KMS-11 (cell line): ENCODE measurements around the gene ANXA1.
A peak's percentile ranks its signal among the peaks of the same experiment; 100 is the strongest.

Source experiments
- H2AFZ ChIP-seq: fragments of 200-600 bp; sonication (generic); 2 replicates; pipeline ENCODE4 v1.6.1; 2016; ENCODE audit warnings: antibody characterized with exemption, mixed run types, low read depth
- H3K27ac ChIP-seq: fragments of 200-600 bp; sonication (generic); 2 replicates; pipeline ENCODE4 v1.6.1; 2016; ENCODE audit warnings: mild to moderate bottlenecking, mixed run types
- H3K27me3 ChIP-seq: fragments of 200-600 bp; sonication (generic); 2 replicates; pipeline ENCODE4 v1.6.1; 2017; ENCODE audit warnings: mild to moderate bottlenecking, low read depth, mixed run types, moderate library complexity; ENCODE audit not compliant: insufficient read depth
- H3K36me3 ChIP-seq: fragments of 200-600 bp; sonication (generic); 2 replicates; pipeline ENCODE4 v1.6.1; 2017; ENCODE audit warnings: mild to moderate bottlenecking, mixed run types; ENCODE audit not compliant: insufficient read depth
- H3K4me1 ChIP-seq: fragments of 200-600 bp; sonication (generic); 2 replicates; pipeline ENCODE4 v1.6.1; 2016; ENCODE audit warnings: mild to moderate bottlenecking, low read depth, mixed run types; ENCODE audit not compliant: poor library complexity, severe bottlenecking
- H3K4me2 ChIP-seq: fragments of 200-600 bp; sonication (generic); 2 replicates; pipeline ENCODE4 v1.7.0; 2016; ENCODE audit warnings: mild to moderate bottlenecking, mixed run types
- H3K4me3 ChIP-seq: fragments of 200-600 bp; sonication (generic); IDR thresholded peaks from 2 replicates; pipeline ENCODE4 v1.6.1; 2017; ENCODE audit warnings: low read depth, low read length, mixed read lengths; ENCODE audit not compliant: insufficient read depth
- H3K79me2 ChIP-seq: fragments of 200-600 bp; sonication (generic); 2 replicates; pipeline ENCODE4 v1.6.1; 2016; ENCODE audit warnings: low read depth, mixed run types; ENCODE audit not compliant: insufficient read depth
- H3K9ac ChIP-seq: fragments of 200-600 bp; sonication (generic); 2 replicates; pipeline ENCODE4 v1.6.1; 2016; ENCODE audit warnings: mild to moderate bottlenecking, mixed run types
- H4K20me1 ChIP-seq: fragments of 200-600 bp; sonication (generic); 2 replicates; pipeline ENCODE4 v1.6.1; 2016; ENCODE audit warnings: mild to moderate bottlenecking, mixed run types; ENCODE audit not compliant: insufficient read depth
- CTCF ChIP-seq: fragments of 200-600 bp; sonication (generic); conservative IDR thresholded peaks from 2 replicates; pipeline ENCODE4 v1.6.1; 2017; ENCODE audit warnings: low read depth, mild to moderate bottlenecking, antibody characterized with exemption, low read length, moderate library complexity, mixed read lengths

ANXA1 gene

GRCh38 chr9:73114058-73114457 is 37.6 kb upstream of the ANXA1 start:
- H3K27ac ChIP-seq, result no peak overlapping the region
- H3K36me3 ChIP-seq, result no peaks in the 10 kb centered on the region
- no peak for TF ChIP-seq CTCF
- no peak overlapping the region for H3K9ac ChIP-seq
- no peaks in the 10 kb centered on the region for H3K79me2 ChIP-seq
- no peaks in the 10 kb centered on the region for H4K20me1 ChIP-seq
- peaks cover 36% of the 10 kb centered on the region for H3K4me1 ChIP-seq
- H3K4me2 ChIP-seq, result peak overlapping the region; percentile 19; the same call in 1 of the 2 replicates
- no peak overlapping the region for H3K4me3 ChIP-seq
- H2AFZ ChIP-seq, result no peak overlapping the region
- no peaks in the 10 kb centered on the region for H3K27me3 ChIP-seq

GRCh38 chr9:73114958-73115357 is 36.7 kb upstream of the ANXA1 start:
- Histone ChIP-seq H3K4me2 (peak overlapping the region; percentile 19; the same call in 1 of the 2 replicates), H3K9ac (no peak overlapping the region), H3K4me1 (peaks cover 36% of the 10 kb centered on the region), H4K20me1 (no peaks in the 10 kb centered on the region), H3K4me3 (no peak overlapping the region), H3K79me2 (no peaks in the 10 kb centered on the region), H3K27me3 (no peaks in the 10 kb centered on the region), H3K27ac (no peak overlapping the region), H3K36me3 (no peaks in the 10 kb centered on the region), H2AFZ (no peak overlapping the region)
- TF ChIP-seq CTCF, result no peak

GRCh38 chr9:73116031-73116430 is 35.6 kb upstream of the ANXA1 start:
- no peak for TF ChIP-seq CTCF
- no peaks in the 10 kb centered on the region for H3K79me2 ChIP-seq
- H3K36me3 ChIP-seq, result no peaks in the 10 kb centered on the region
- no peak overlapping the region for H2AFZ ChIP-seq
- no peaks in the 10 kb centered on the region for H4K20me1 ChIP-seq
- peaks cover 36% of the 10 kb centered on the region for H3K4me1 ChIP-seq
- H3K27me3 ChIP-seq, result no peaks in the 10 kb centered on the region
- H3K4me2 ChIP-seq, result peak overlapping the region; percentile 9
- H3K27ac ChIP-seq, result peak overlapping the region; percentile 18; the same call in 1 of the 2 replicates
- no peak overlapping the region for H3K4me3 ChIP-seq
- H3K9ac ChIP-seq, result 0 out of 2 replicates have a peak overlapping the region, but pooled peaks have one; percentile 3

- H3K36me3 ChIP-seq, result no peaks in the 10 kb centered on the region
- H3K4me3 ChIP-seq, result no peak overlapping the region
- H3K9ac ChIP-seq, result no peak overlapping the region
- peak overlapping the region; percentile 9; the same call in 1 of the 2 replicates for H3K4me2 ChIP-seq
- H3K79me2 ChIP-seq, result no peaks in the 10 kb centered on the region
- no peaks in the 10 kb centered on the region for H3K27me3 ChIP-seq
- no peak for TF ChIP-seq CTCF
- no peak overlapping the region for H2AFZ ChIP-seq
- H3K4me1 ChIP-seq, result peaks cover 36% of the 10 kb centered on the region
- no peaks in the 10 kb centered on the region for H4K20me1 ChIP-seq
- no peak overlapping the region for H3K27ac ChIP-seq
These were observed 34.8 kb upstream of the ANXA1 start for GRCh38 chr9:73116880-73117279.
